ENCODE results near the gene CHERP.
"Not testable (repeated sequence)": the region's sequence is repeated elsewhere in the genome, so short reads cannot be mapped to it uniquely, and the experiment has no call there.

The CHERP gene

GRCh38 chr19:16476401-16476800 is 65.8 kb downstream of the CHERP start:
- no peak for DNase-seq (ENCODE audit: low spot score)

DNA sequence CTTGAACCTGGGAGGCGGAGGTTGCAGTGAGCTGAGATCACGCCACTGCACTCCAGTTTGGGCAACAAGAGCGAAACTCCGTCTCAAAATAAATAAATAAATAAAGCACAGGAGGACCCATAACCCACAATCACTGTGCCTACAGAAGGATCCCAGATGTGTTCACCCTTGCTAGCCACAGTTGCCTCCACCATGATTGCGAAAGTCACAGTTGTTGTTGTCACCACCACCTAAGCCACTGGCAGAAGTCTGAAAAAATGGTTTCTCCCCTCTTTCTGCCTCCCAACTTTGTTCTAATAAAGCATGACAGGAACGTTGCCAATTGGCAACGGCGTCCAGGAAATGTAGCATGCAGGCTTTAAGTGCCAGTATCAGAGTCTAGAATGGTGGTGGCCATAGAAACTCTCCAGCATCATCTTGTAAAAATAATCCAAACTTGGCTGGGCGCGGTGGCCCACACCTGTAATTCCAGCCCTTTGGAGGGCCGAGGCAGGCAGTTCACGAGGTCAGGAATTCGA is 68.3 kb downstream of the CHERP start:
- DNase-seq (ENCODE audit: low spot score), result no peak

GRCh38 chr19:16472992-16473391 is 69.2 kb downstream of the CHERP start:
- no peak for DNase-seq (ENCODE audit: low spot score)

DNA sequence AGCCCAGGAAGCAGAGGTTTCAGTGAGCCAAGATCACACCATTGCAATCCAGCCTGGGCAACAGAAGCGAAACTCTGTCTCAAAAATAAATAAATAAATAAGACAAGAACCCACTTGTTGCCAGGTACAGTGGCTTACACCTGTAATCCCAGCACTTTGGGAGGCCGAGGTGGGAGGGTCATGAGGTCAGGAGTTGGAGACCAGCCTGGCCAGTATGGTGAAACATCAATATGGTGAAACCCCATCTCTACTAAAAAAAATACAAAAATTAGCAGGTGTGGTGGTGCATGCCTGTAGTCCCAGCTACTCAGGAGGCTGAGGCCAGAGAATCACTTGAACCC is 69.7 kb downstream of the CHERP start:
- not testable (repeated sequence) for DNase-seq (ENCODE audit: low spot score)

DNA sequence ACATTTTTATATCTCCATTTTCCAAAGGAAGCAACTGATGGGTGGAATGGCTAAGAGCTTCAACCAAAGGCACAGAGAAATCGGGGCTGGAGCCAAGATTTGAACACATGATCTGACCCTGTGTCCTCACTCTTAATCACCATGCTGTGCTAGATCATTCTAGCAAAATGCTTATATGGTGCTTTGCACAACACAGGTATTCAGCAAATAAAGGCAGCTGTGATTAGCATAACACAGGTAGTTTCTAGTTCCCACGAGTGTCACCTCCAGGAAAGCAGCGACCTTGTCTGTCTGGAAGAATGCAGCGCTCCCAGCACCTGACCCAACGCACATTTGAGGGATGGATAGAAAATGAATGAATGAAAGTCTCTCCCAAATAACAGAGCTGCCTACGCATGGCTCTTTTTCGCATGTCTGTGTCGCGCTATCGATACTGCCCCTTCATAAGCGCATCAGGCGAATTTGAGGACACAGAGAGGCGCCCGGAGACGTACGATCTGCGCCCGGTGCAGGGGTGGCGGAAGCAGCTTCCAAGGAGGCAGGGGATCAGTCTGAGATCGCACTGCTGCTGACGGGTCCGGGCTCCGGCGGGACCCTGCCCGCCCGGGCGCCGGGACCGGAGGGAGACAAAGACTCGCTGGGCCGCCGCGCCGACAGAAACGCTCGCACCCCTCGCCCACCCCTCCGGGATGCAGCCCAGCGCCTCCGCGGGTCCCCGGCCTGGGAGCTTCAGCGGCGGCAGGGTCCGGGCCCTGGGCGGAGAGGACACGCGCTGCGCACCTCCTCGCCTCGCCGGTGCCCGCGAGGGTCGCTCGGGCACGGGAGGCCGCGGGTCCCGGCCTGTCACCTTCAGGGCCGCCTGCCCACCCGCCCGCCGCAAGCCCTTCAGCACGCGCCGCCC is 71.1 kb downstream of the CHERP start:
- DNase-seq (ENCODE audit: low spot score), result peak; percentile 79

- DNase-seq (ENCODE audit: low spot score), result peak; percentile 30
Observed at GRCh38 chr19:16470541-16470910, 71.7 kb downstream of the CHERP start.
